ENCODE results near the gene FNBP1L.
"Not testable (repeated sequence)": the region's sequence is repeated elsewhere in the genome, so short reads cannot be mapped to it uniquely, and the experiment has no call there.

FNBP1L gene

DNA sequence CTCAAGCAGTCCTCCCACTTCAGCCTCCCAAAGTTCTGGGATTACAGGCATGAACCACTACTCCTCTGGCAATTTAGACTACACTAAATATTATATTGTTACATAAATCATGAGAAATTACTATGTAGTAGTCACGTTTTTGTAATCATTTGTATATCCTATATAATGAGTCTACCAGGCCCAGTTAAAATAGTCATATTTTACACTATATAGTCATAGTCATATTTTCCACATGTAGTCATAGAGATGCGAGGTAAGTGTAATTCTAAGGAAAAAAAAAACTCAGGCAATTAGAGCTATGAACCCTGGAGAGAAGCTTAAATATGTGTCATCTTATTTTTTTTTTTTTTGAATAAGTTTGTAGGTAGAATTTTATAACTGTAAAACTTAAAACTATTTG lies 90.0 kb downstream of the FNBP1L start:
- no peak for DNase-seq

DNA sequence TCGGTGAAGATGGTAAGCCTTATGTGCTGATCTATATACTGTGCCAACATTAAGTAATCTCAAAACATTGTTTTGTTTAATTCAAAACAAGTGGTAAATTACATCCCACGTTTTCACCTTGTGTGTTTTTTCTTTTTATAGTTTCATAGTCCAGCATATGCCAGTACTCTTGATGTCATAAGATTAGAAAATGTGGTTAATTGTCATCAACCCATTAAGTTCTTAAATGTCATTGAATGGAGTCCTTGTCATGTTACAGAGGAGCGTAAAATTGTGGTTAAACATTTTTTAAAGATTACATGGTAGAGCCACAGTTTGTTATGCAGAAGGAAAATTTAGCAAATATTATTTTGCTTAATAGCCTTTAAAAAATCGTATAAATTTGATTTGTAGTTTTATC lies 93.1 kb downstream of the FNBP1L start:
- no peak for DNase-seq

DNA sequence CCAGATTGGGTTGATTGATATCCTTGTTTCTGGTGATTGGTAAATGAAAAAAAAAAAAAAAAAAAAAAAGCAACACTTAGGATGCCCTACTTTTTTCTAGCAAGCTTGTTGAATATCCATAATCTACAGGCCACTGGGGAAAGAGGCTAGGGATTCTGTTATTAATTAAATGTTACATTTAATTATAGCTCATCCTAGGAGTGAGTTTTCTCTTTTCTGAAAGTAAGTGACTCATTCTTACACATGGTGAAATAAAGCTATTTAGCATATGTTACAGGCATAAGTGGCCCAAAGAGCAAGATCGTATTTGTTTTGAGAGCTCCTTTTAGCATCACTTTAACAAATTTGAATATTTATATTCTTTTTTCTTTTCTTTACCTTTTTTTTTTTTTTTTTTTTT lies 94.5 kb downstream of the FNBP1L start:
- no peak for DNase-seq

- DNase-seq = no peak
Observed at GRCh38 chr1:93546162-93546863, 98.4 kb downstream of the FNBP1L start.

DNA sequence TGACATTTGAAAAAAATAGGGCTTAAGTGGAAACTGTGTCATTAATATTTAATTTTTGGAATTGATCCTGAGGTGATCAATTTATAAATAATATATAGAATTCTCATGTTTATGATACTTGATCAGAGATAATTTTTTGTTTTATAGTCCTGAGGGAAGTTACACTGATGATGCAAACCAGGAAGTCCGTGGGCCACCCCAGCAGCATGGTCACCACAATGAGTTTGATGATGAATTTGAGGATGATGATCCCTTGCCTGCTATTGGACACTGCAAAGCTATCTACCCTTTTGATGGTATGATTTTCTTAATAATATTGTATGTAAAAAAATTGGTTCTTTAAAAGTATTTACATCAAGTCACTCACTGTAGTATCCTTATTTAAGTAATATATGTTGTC lies 101.2 kb downstream of the FNBP1L start:
- no peak for DNase-seq

DNA sequence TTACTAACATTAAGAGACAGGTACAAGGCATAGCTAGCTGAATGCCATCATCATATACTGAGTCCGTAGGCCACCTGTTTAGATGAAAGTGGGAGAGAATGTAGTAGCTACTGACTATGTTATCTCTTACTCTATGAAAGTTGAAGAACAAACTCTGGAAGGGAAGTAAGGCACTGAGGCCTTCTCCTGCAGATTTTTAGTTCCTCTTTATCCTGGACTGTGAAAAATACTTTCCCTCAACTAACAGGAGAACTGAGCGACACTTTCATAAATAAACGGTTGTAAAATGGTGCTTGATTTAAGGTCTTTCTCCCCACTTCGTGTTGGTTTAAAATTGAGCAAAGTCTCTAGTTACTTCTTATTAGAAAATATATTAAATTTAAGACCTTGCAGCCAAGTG lies 101.9 kb downstream of the FNBP1L start:
- DNase-seq = no peak

- no peak for DNase-seq
Observed at GRCh38 chr1:93552741-93553455, 105.0 kb downstream of the FNBP1L start.

GRCh38 chr1:93553886-93554490 lies 106.1 kb downstream of the FNBP1L start:
- DNase-seq = not testable (repeated sequence)

DNA sequence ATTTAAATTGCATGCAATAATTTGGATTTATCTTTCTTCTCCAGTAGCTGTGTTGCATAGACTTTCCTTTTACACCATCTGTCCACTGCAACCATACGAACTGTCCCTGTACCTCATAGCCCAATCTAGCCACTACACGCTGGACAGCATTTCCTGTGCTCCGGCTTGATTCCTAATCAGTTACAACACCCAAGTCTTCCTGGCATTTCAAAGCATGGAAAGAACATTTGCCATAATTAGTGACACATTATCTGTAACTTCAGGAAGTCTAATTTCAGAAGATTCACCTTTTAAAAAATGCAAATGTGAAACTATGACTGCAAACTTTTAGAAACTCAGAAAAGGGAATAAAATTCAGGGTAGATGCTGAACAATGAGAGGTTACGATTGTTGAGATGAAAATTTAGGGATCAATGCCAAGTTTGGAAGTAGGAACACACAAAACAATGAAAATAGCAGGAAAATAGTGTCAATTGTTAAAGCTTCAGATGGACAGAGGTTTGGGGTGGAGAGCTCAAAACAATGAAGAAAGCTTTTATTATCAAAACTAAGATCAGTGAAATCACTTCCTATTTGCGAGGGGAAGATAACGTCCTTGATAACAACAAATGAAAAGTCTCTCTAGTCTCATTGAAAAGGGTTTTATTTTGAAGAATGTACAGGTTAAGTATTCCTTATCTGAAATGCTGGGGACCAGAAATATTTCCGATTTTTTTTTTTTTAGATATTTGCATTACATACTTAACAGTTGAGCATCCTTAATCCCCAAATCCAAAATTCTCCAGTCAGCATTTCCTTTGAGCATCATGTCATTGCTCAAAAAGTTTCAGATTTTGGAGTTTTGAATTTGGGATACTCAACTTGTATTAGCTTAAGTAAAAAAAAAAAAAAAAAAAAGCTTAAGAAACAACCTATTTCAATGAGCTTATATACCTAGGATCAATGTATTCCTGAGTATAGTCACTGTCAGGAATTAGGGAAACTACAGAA lies 107.3 kb downstream of the FNBP1L start:
- DNase-seq = no peak

GRCh38 chr1:93556291-93556690 lies 108.4 kb downstream of the FNBP1L start:
- no peak for DNase-seq

DNA sequence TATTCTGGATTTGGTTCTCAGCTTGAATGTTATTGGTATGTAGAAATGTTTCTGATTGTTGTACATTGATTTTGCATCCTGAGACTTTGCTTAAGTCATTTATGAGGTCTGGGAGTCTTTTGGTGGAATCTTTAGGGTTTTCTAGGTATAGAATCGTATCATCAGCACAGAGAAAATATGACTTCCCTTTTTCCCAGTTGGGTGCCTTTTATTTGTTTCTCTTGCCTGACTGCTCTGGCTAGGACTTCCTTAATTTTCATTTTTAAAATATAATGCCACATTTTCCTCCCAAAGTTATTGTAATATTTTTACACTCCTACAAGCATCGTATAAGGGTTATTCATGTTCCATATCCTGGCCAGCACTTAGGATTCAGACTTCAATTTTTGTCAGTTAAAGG lies 111.1 kb downstream of the FNBP1L start:
- no peak for DNase-seq

DNA sequence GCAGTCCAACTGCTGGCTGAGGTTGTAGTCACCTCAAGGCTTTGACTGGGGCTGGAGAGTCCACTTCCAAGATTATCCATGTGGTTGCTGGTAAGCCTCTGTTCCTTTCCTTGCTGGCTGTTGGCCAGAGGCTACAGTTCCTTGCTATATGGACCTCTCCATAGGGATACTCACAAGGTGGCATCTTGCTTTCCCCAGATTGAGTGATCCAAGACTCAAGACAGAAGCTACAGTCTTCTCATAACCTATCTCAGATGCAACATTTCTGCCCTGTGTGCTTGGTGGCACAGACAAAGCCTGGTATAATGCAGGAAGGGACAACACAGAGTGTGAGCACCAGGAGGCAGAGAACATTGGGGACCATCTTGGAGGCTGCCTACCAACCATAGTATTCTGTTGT lies 111.8 kb downstream of the FNBP1L start:
- no peak for DNase-seq

DNA sequence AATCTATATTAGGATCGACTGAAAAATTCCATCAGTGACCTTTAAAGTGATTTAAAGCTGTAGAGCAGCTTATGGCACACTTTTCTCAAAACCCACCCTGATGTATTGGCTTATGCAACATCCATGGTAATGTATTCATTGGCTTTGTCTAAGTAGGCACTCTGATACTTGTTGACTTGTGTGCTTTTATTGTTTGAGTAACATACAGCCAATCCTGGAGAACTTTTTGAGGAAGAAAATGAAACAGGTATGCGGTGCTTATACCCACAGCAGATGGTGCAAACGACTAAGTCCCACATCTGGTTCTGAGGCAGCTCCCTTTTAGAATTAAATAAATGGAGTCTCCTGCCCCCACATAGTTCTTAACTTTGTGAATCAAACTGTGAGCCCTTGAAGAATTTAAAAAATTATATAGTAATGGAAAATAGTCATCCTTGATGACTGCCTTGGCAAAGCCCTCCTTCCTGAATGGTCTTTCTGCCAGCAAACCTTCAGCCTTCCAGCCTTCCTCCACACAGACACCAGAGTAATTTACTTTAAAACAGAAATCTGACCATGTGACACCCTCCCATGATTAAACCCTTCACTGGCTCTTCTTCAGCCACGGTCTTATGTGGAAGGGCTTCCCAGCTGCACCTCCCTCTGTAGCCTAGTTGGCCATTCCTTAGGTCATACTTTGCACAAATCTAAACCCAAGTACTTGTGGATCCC lies 117.7 kb downstream of the FNBP1L start:
- no peak for DNase-seq

GRCh38 chr1:93566227-93566626 lies 118.3 kb downstream of the FNBP1L start:
- no peak for DNase-seq

DNA sequence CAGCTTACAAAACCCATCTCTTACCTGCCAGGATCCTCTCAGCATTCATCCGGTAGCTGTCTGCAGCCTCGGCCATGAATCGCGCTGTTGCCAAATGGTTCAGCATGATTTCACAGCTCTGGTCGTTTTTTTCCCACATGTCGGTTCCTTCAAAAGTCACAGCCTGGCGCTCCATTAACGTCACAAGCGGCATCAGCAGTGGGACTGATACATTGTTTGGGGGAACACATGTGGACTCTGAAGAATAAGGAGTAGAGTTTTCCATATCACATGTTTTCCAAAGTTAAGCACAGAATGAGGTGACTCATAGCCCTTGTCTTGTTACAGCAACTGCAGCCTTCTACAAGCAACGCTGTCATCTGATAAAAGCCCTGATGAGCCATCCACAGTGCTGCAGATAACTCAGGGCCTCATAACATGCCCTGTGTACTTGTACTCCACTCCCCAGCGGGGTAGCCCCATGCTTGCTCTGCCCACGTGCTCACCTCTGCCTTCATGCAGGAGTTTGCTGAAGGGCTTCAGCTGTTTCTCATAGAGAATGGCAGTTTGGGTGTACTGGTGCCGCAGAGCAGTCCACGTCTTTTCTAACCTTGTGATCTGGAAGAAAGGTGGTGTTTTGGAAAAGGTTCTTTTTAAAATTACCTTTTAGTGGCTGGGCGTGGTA lies 119.5 kb downstream of the FNBP1L start:
- DNase-seq = no peak

DNA sequence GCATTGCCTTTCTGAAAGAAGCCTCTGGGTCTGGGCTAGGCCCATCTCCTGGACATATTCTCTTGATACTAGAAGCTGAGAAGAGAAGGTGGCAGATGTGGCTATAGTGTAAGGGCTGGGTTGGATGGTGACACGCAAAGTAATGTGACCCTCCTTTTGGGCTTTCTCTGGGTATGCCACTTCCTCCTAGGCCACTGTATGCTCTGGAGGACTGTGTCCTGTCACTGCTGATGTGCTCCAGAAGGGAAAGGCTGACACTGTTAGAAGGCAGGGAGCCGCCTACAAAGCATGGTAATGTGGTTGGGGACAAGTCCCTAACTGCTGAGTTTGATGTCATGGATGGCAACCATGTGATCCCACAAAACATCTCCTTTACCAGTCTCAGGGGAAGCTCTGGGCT lies 121.6 kb downstream of the FNBP1L start:
- DNase-seq = no peak

GRCh38 chr1:93571623-93572310 lies 123.8 kb downstream of the FNBP1L start:
- DNase-seq = no peak

DNA sequence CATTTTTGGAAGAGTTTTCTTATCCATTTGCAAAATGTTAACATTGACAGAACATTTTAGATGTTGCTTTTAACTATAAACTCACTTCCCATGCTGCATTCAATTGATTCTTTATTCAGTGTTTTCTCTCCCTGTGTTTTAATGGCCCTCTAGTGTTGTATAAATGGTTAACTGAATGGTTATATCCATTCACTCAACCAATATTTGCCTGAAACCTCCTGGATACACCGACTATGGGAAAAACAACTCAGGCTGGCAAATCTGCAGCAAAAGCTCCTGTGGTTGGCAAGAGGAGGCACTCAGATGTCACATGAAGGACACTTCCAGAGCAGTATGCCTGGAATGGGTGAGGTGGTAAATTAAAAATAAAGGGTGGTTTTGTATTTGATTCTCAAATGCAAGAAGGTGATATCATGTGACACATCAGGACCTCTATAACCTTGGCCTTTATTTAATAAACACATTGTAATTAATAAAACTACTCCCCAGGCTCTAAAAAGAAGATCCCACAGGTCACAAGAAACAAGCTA lies 126.1 kb downstream of the FNBP1L start:
- DNase-seq = no peak

- DNase-seq = no peak
Observed at GRCh38 chr1:93574511-93574910, 126.6 kb downstream of the FNBP1L start.

- DNase-seq = no peak
Observed at GRCh38 chr1:93574991-93575390, 127.1 kb downstream of the FNBP1L start.
